HCT116 (cell line): ENCODE results near the gene PLD6. TPM values are rescaled to one million over a fixed set of nuclear protein-coding genes. Genes with fewer than 3 reads are reported as not detected.

Experiments used
- ATAC-seq: fragments of 200-7000 bp; cut with Tn5 transposase; 2 replicates; pipeline ENCODE4 v1.9.1; 2020; ENCODE audit warnings: mild to moderate bottlenecking, moderate library complexity
- BruUV-seq: library from RNA; stranded (reverse); fragments of 400-500 nt; replicated peaks from 2 replicates; lab custom pipeline; 2021; lab: Mats Ljungman, UMichigan
- CTCF ChIA-PET: fragments of 300-600 bp; sonication (Branson Sonifier 250); formaldehyde crosslinking; loops from one replicate; lab custom pipeline; 2021; ENCODE audit warnings: antibody characterized with exemption; lab: Charles Lee
- POLR2A ChIA-PET: fragments of 300-600, 350-600 bp; sonication (Branson Sonifier 250); formaldehyde crosslinking; loops from one replicate; lab custom pipeline; 2021; ENCODE audit warnings: antibody characterized with exemption; lab: Charles Lee
- RAD21 ChIA-PET, 2 experiments: fragments of 300-600 bp; sonication (Branson Sonifier 250); formaldehyde crosslinking; loops; one replicate each; lab custom pipeline; 2023; ENCODE audit warnings: low total read pairs in 2 of 2; ENCODE audit not compliant: uncharacterized antibody in 2 of 2, unreplicated experiment in 2 of 2, low non-redundant PET in 1 of 2; lab: Charles Lee
- DNase-seq: peaks from one replicate; pipeline ENCODE4 v3.0.0-alpha.2; 2010; ENCODE audit warnings: low read depth, low spot score
- H2AFZ ChIP-seq: fragments of 200-600 bp; shearing (Covaris generic), sonication (generic); 2 replicates; pipeline ENCODE4 v1.6.1; 2017; ENCODE audit warnings: low read depth, mixed run types, mixed read lengths, antibody characterized with exemption, low read length; ENCODE audit not compliant: poor library complexity, severe bottlenecking
- H3K27ac ChIP-seq: 2 replicates; pipeline ENCODE4 v1.5.1; 2012; ENCODE audit warnings: low read depth, low read length
- H3K27me3 ChIP-seq: fragments of 200-600 bp; sonication (generic); 2 replicates; pipeline ENCODE4 v1.6.1; 2016; ENCODE audit warnings: mixed run types, low read length, mixed read lengths; ENCODE audit not compliant: insufficient read depth
- H3K36me3 ChIP-seq, 2 experiments: fragments of 200-500 bp in 1 of 2; fragments of 200-600 bp in 1 of 2; sonication (Bioruptor generic) in 1 of 2; sonication (generic) in 1 of 2; 2 replicates each; pipeline versions ENCODE4 v1.5.1 to v1.6.1; 2014 to 2016; ENCODE audit warnings: low read length in 2 of 2, inconsistent platforms in 1 of 2, mixed read lengths in 1 of 2, mixed run types in 1 of 2; ENCODE audit not compliant: insufficient read depth in 2 of 2, control insufficient read depth in 1 of 2
- H3K4me1 ChIP-seq, 2 experiments: fragments of 200-600 bp in 1 of 2; sonication (generic) in 1 of 2; 2 replicates each; pipeline versions ENCODE4 v1.5.1 to v1.6.1; 2012 to 2017; ENCODE audit warnings: low read length in 2 of 2, inconsistent platforms in 1 of 2, mild to moderate bottlenecking in 1 of 2, mixed read lengths in 1 of 2, mixed run types in 1 of 2, moderate library complexity in 1 of 2; ENCODE audit not compliant: insufficient read depth in 2 of 2, control insufficient read depth in 1 of 2
- H3K4me2 ChIP-seq: fragments of 200-600 bp; sonication (generic); 2 replicates; pipeline ENCODE4 v1.6.1; 2017; ENCODE audit warnings: mixed run types, low read length, mixed read lengths
- H3K4me3 ChIP-seq, 2 experiments: fragments of 200-600 bp in 1 of 2; sonication (generic) in 1 of 2; replicated peaks in 1 of 2; 2 replicates each; pipeline ENCODE4 v1.5.1; 2011 to 2016; ENCODE audit warnings: low read length in 2 of 2, control low read depth in 1 of 2, low read depth in 1 of 2, mild to moderate bottlenecking in 1 of 2, mixed read lengths in 1 of 2, mixed run types in 1 of 2
- H3K79me2 ChIP-seq: fragments of 200-600 bp; sonication (generic); 2 replicates; pipeline ENCODE4 v1.6.1; 2017; ENCODE audit warnings: mild to moderate bottlenecking, mixed run types, low read length, moderate library complexity, mixed read lengths; ENCODE audit not compliant: insufficient read depth
- H3K9ac ChIP-seq: fragments of 200-600 bp; sonication (generic); 2 replicates; pipeline ENCODE4 v1.6.1; 2016; ENCODE audit warnings: low read length, mixed read lengths
- H3K9me2 ChIP-seq: fragments of 200-600 bp; sonication (generic), shearing (Covaris generic); 2 replicates; pipeline ENCODE4 v1.6.1; 2017; ENCODE audit warnings: mixed run types, mild to moderate bottlenecking, moderate library complexity; ENCODE audit not compliant: insufficient read depth
- H3K9me3 ChIP-seq, 2 experiments: fragments of 200-500 bp in 1 of 2; fragments of 200-600 bp in 1 of 2; sonication (Bioruptor generic) in 1 of 2; sonication (generic) in 1 of 2; 2 replicates each; pipeline ENCODE4 v1.6.1; 2014 to 2017; ENCODE audit warnings: low read length in 2 of 2, mixed read lengths in 2 of 2, inconsistent platforms in 1 of 2, low read depth in 1 of 2, mild to moderate bottlenecking in 1 of 2, mixed run types in 1 of 2, moderate library complexity in 1 of 2; ENCODE audit not compliant: control insufficient read depth in 1 of 2, insufficient read depth in 1 of 2
- H4K20me1 ChIP-seq: fragments of 200-600 bp; sonication (generic), shearing (Covaris generic); 2 replicates; pipeline ENCODE4 v1.6.1; 2017; ENCODE audit warnings: mixed run types, mild to moderate bottlenecking, moderate library complexity; ENCODE audit not compliant: insufficient read depth
- CTCF ChIP-seq, 3 experiments: fragments of 200-600 bp in 1 of 3; sonication (generic) in 1 of 3; IDR thresholded peaks in 2 of 3; conservative IDR thresholded peaks in 1 of 3; 2 replicates each; pipeline ENCODE4 v1.5.1; 2012 to 2017; ENCODE audit warnings: low read depth in 2 of 3, low read length in 2 of 3, antibody characterized with exemption in 1 of 3, borderline replicate concordance in 1 of 3, control low read depth in 1 of 3, mild to moderate bottlenecking in 1 of 3, mixed read lengths in 1 of 3, mixed run types in 1 of 3, moderate library complexity in 1 of 3; ENCODE audit not compliant: insufficient read depth in 1 of 3
- EGR1 ChIP-seq: IDR thresholded peaks from 2 replicates; pipeline ENCODE4 v1.6.1; 2012; ENCODE audit warnings: low read depth
- FOSL1 ChIP-seq: IDR thresholded peaks from 2 replicates; pipeline ENCODE4 v1.6.1; 2012; ENCODE audit warnings: low read depth
- JUND ChIP-seq: IDR thresholded peaks from 2 replicates; pipeline ENCODE4 v1.6.1; 2012
- POLR2A ChIP-seq: IDR thresholded peaks from 2 replicates; pipeline ENCODE4 v1.7.0; 2011; ENCODE audit warnings: borderline replicate concordance; ENCODE audit not compliant: insufficient read depth, insufficient read length; ENCODE audit errors: extremely low read depth
- SP1 ChIP-seq: IDR thresholded peaks from 2 replicates; pipeline ENCODE4 v1.6.1; 2012; ENCODE audit warnings: low read depth
- TCF7L2 ChIP-seq: IDR thresholded peaks from 2 replicates; pipeline ENCODE4 v1.7.0; 2011; ENCODE audit warnings: borderline replicate concordance, inconsistent platforms; ENCODE audit not compliant: insufficient read depth, insufficient read length; ENCODE audit errors: extremely low read depth
- ZNF274 ChIP-seq: fragments of 200-500 bp; sonication (Bioruptor generic); IDR thresholded peaks from 2 replicates; pipeline ENCODE4 v1.6.1; 2014; ENCODE audit warnings: mild to moderate bottlenecking, low read depth, low read length, inconsistent platforms
- intact Hi-C: fragments of 100-400 bp; cut with micrococcal nuclease; formaldehyde crosslinking; loops from 2 replicates; pipeline ENCODE4 v1.10.0; 2022
- total RNA-seq: library from RNA; stranded (reverse); gene quantifications from one replicate; pipeline ENCODE4 v1.2.1, GENCODE V29; 2021; ENCODE audit not compliant: unreplicated experiment
- TF ChIP-seq, protein P1 (sequence below): IDR thresholded peaks from 2 replicates; pipeline ENCODE4 v1.6.1; 2011; ENCODE audit warnings: mild to moderate bottlenecking, low read length, moderate library complexity; ENCODE audit not compliant: insufficient replicate concordance; ENCODE audit errors: extremely low read depth

The PLD6 gene
- total RNA-seq, 1 experiment from 2014 or later = 15.6 TPM

- no peak overlapping the region for H3K27ac ChIP-seq
- CTCF ChIA-PET = no interaction called here
- H3K27me3 ChIP-seq = no peaks in the 10 kb centered on the region
- no peak overlapping the region for H3K4me2 ChIP-seq
- no peak overlapping the region for H3K9ac ChIP-seq
- RAD21 ChIA-PET = no interaction called here
- POLR2A ChIA-PET = no interaction called here
- DNase-seq = no peak
- H2AFZ ChIP-seq = no peak overlapping the region
- H3K36me3 ChIP-seq = peaks cover 6 to 34% of the 10 kb centered on the region in 2 experiments; a peak in 3 of 4 replicates
- TF ChIP-seq, protein P1, sequence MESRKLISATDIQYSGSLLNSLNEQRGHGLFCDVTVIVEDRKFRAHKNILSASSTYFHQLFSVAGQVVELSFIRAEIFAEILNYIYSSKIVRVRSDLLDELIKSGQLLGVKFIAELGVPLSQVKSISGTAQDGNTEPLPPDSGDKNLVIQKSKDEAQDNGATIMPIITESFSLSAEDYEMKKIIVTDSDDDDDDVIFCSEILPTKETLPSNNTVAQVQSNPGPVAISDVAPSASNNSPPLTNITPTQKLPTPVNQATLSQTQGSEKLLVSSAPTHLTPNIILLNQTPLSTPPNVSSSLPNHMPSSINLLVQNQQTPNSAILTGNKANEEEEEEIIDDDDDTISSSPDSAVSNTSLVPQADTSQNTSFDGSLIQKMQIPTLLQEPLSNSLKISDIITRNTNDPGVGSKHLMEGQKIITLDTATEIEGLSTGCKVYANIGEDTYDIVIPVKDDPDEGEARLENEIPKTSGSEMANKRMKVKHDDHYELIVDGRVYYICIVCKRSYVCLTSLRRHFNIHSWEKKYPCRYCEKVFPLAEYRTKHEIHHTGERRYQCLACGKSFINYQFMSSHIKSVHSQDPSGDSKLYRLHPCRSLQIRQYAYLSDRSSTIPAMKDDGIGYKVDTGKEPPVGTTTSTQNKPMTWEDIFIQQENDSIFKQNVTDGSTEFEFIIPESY = no peak
- no peak for TF ChIP-seq POLR2A
- TF ChIP-seq ZNF274 = no peak
- no peak for TF ChIP-seq EGR1
- TF ChIP-seq TCF7L2 = no peak
- TF ChIP-seq FOSL1 = no peak
- TF ChIP-seq SP1 = no peak
- TF ChIP-seq CTCF (IDR thresholded peaks at IDR 0.05 in 2 of 3, conservative IDR thresholded peaks at IDR 0.05 in 1 of 3; ENCODE audit: borderline replicate concordance in 1 of 3, insufficient read depth in 1 of 3, low read depth in 2 of 3, low read length in 2 of 3) = no peak
- TF ChIP-seq JUND = no peak
- TF ChIP-seq, all 23 proteins: peak for 0
- H3K4me3 ChIP-seq = no peak overlapping the region
- H3K9me2 ChIP-seq = no peaks in the 10 kb centered on the region
- no TSS peak for BruUV-seq
- no peaks in the 10 kb centered on the region for H3K4me1 ChIP-seq
- H3K79me2 ChIP-seq = no peaks in the 10 kb centered on the region
- intact Hi-C loops = no loop called here
- H3K9me3 ChIP-seq = no peaks in the 10 kb centered on the region
- ATAC-seq = no peak
- no peaks in the 10 kb centered on the region for H4K20me1 ChIP-seq
These were observed 11.9 kb upstream of the PLD6 start for GRCh38 chr17:17217995-17218394.
